DMS53 (cell line): ENCODE data around the gene SLC9A8.

Experiments used
- DNase-seq: peaks from one replicate; lab custom pipeline; 2025; lab: John Stamatoyannopoulos, UW

Gene SLC9A8

GRCh38 chr20:49814057-49814694 lies 1.5 kb downstream of the SLC9A8 start:
- DNase-seq, result no peak

GRCh38 chr20:49818816-49819215 lies 6.2 kb downstream of the SLC9A8 start:
- DNase-seq, result no peak

GRCh38 chr20:49819702-49820101 lies 7.1 kb downstream of the SLC9A8 start:
- DNase-seq, result no peak

GRCh38 chr20:49821381-49821780 lies 8.8 kb downstream of the SLC9A8 start:
- DNase-seq, result no peak

GRCh38 chr20:49821870-49822331 lies 9.3 kb downstream of the SLC9A8 start:
- DNase-seq, result no peak

GRCh38 chr20:49823152-49823847 lies 10.7 kb downstream of the SLC9A8 start:
- DNase-seq, result peak; percentile 53

- peak; percentile 22 for DNase-seq
These were observed 11.6 kb downstream of the SLC9A8 start for GRCh38 chr20:49824206-49824605.

GRCh38 chr20:49825521-49826033 lies 12.9 kb downstream of the SLC9A8 start:
- DNase-seq, result peak; percentile 97

- peak; percentile 64 for DNase-seq
These were observed 18.6 kb downstream of the SLC9A8 start for GRCh38 chr20:49831022-49831769.

- DNase-seq, result no peak
These were observed 19.4 kb downstream of the SLC9A8 start for GRCh38 chr20:49831770-49832631.

- DNase-seq, result peak; percentile 51
These were observed 20.2 kb downstream of the SLC9A8 start for GRCh38 chr20:49832632-49833327.

- DNase-seq, result no peak
These were observed 20.9 kb downstream of the SLC9A8 start for GRCh38 chr20:49833483-49833882.

- DNase-seq, result no peak
These were observed 22.4 kb downstream of the SLC9A8 start for GRCh38 chr20:49835031-49835430.

- no peak for DNase-seq
These were observed 25.9 kb downstream of the SLC9A8 start for GRCh38 chr20:49838546-49838945.

GRCh38 chr20:49843139-49843538 lies 30.5 kb downstream of the SLC9A8 start:
- DNase-seq, result no peak

GRCh38 chr20:49843770-49844380 lies 31.2 kb downstream of the SLC9A8 start:
- no peak for DNase-seq

GRCh38 chr20:49845060-49845459 lies 32.4 kb downstream of the SLC9A8 start:
- DNase-seq, result no peak

GRCh38 chr20:49846206-49846807 lies 33.7 kb downstream of the SLC9A8 start:
- DNase-seq, result peak; percentile 77

GRCh38 chr20:49850463-49851230 lies 38.0 kb downstream of the SLC9A8 start:
- DNase-seq, result no peak
